Sigmoid colon (tissue), 7 donors: ENCODE measurements around the gene THAP4. TPM values are rescaled to one million over a fixed set of nuclear protein-coding genes. Genes with fewer than 3 reads are reported as not detected.

Experiments
- DNase-seq: peaks from one replicate; pipeline ENCODE4 v3.0.0-alpha.2; 2019
- H3K27ac ChIP-seq, 4 donors: fragments of 200-600 bp; sonication (generic); one replicate each; pipeline ENCODE4 v1.5.1; 2016 to 2019; ENCODE audit warnings: mild to moderate bottlenecking in 1 of 4
- H3K27me3 ChIP-seq, 3 donors: fragments of 200-600 bp; sonication (generic); one replicate each; pipeline ENCODE4 v1.5.1; 2019; ENCODE audit warnings: mild to moderate bottlenecking in 1 of 3
- H3K36me3 ChIP-seq, 4 donors: fragments of 200-600 bp; sonication (generic); one replicate each; pipeline ENCODE4 v1.5.1; 2016 to 2019
- H3K4me1 ChIP-seq, 4 donors: fragments of 200-600 bp; sonication (generic); one replicate each; pipeline ENCODE4 v1.5.1; 2017 to 2019
- H3K4me3 ChIP-seq, 4 donors: fragments of 200-600 bp; sonication (generic); one replicate each; pipeline ENCODE4 v1.5.1; 2017 to 2019; ENCODE audit warnings: mild to moderate bottlenecking in 2 of 4, moderate library complexity in 1 of 4
- H3K9me3 ChIP-seq, 4 donors: fragments of 200-600 bp in 3 of 4; sonication (generic) in 3 of 4; one replicate each; pipeline versions ENCODE4 v1.5.1 to v1.6.1; 2013 to 2019
- EP300 ChIP-seq, 4 donors: sonication (generic); formaldehyde crosslinking; IDR thresholded peaks; one replicate each; pipeline ENCODE4 v1.6.1; 2017; ENCODE audit warnings: antibody characterized with exemption in 4 of 4
- POLR2A ChIP-seq, 2 donors: fragments of 450-650 bp; IDR thresholded peaks; one replicate each; pipeline ENCODE4 v1.6.1; 2016; ENCODE audit warnings: antibody characterized with exemption in 2 of 2, mild to moderate bottlenecking in 2 of 2, moderate library complexity in 2 of 2
- POLR2AphosphoS5 ChIP-seq, 4 donors: sonication (generic); formaldehyde crosslinking; IDR thresholded peaks; one replicate each; pipeline ENCODE4 v1.6.1; 2017; ENCODE audit warnings: antibody characterized with exemption in 4 of 4
- WGBS, 2 donors: extraction: QIAGEN DNeasy Blood & Tissue Kit; methylation state at CpG; one replicate each; pipeline ENCODE4 v1.1.7; 2013; 5-methylcytosine and 5-hydroxymethylcytosine counted together
- intact Hi-C: fragments of 100-400 bp; cut with DNase I; formaldehyde crosslinking; loops from one replicate; pipeline ENCODE4 v1.15.1; 2023
- polyA plus RNA-seq, 3 donors: library from polyadenylated mRNA; stranded (reverse); fragments of 200-250 nt; gene quantifications; one replicate each; pipeline ENCODE4 v1.2.3, GENCODE V29; 2013
- total RNA-seq, 4 donors: library from RNA; depleted of rRNA; stranded (reverse); fragments of >200 nt; gene quantifications; one replicate each; pipeline ENCODE4 v1.1.0, GENCODE V29; 2016
- TF ChIP-seq, protein P1 (sequence below), 4 experiments: fragments of 450-650 bp in 3 of 4; fragments of 200-600 bp in 1 of 4; IDR thresholded peaks; one replicate each; pipeline ENCODE4 v1.5.1; 2016 to 2019; ENCODE audit warnings: antibody characterized with exemption in 4 of 4, mild to moderate bottlenecking in 3 of 4, moderate library complexity in 2 of 4
- donor health status: healthy with polysubstance abuse.
- donor health status: Bipolar disorder and iron deficiency.
- donor health status: healthy.

The THAP4 gene
- total and polyA plus RNA-seq, 7 donors, result 28.9 to 112 (median 44.7) TPM

DNA sequence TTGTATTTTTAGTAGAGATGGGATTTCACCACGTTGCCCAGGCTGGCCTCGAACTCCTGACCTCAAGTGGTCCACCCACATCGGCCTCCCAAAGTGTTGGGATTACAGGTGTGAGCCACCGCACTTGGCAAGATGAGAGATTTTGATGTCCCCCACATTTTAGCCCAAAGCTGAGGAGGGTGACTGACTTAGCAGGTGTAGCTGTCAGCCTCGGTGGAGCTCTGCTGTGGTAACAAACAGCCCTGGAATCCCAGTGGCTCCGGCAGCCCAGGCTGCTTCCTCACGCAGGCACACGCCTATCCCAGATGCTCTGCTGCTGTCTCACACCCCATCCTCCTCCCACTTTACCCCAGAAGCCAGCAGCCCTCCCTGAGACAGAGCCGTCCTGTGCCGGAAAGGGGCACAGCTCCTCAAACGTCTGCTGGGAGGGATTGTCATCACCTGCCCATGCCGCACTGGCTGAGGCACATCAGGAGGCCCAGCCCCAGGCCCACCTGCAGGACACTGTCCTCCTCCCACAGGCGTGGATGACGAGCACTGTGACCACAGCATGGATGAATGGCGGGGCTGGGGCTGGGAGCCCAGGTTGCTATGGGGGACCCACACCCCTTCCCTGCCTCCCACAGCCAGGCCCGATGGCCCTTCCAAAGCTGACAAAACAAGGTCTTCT is 89.0 kb downstream of the THAP4 start:
- Histone ChIP-seq H3K27ac (no peak overlapping the region), H3K9me3 (no peaks in the 10 kb centered on the region), H3K4me1 (peaks cover 0 to 30% (median 23%) of the 10 kb centered on the region in 4 donors), H3K27me3 (peaks cover 0 to 8% (median 0%) of the 10 kb centered on the region in 3 donors), H3K4me3 (no peak overlapping the region), H3K36me3 (no peaks in the 10 kb centered on the region)
- intact Hi-C loops, result loop anchor here (5.0 kb wide), 1 partner anchor 64 kb away; no protein-coding TSS in a partner anchor
- DNase-seq, result no peak
- 81 to 88% methylated on average over 16 of the region's 16 CpGs for WGBS, 2 donors
- TF ChIP-seq POLR2A (IDR thresholded peaks at IDR 0.05) (no peak), EP300 (IDR thresholded peaks at IDR 0.05) (no peak), POLR2AphosphoS5 (IDR thresholded peaks at IDR 0.05) (no peak)
- TF ChIP-seq, protein P1, sequence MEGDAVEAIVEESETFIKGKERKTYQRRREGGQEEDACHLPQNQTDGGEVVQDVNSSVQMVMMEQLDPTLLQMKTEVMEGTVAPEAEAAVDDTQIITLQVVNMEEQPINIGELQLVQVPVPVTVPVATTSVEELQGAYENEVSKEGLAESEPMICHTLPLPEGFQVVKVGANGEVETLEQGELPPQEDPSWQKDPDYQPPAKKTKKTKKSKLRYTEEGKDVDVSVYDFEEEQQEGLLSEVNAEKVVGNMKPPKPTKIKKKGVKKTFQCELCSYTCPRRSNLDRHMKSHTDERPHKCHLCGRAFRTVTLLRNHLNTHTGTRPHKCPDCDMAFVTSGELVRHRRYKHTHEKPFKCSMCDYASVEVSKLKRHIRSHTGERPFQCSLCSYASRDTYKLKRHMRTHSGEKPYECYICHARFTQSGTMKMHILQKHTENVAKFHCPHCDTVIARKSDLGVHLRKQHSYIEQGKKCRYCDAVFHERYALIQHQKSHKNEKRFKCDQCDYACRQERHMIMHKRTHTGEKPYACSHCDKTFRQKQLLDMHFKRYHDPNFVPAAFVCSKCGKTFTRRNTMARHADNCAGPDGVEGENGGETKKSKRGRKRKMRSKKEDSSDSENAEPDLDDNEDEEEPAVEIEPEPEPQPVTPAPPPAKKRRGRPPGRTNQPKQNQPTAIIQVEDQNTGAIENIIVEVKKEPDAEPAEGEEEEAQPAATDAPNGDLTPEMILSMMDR (IDR thresholded peaks at IDR 0.05), result no peak

DNA sequence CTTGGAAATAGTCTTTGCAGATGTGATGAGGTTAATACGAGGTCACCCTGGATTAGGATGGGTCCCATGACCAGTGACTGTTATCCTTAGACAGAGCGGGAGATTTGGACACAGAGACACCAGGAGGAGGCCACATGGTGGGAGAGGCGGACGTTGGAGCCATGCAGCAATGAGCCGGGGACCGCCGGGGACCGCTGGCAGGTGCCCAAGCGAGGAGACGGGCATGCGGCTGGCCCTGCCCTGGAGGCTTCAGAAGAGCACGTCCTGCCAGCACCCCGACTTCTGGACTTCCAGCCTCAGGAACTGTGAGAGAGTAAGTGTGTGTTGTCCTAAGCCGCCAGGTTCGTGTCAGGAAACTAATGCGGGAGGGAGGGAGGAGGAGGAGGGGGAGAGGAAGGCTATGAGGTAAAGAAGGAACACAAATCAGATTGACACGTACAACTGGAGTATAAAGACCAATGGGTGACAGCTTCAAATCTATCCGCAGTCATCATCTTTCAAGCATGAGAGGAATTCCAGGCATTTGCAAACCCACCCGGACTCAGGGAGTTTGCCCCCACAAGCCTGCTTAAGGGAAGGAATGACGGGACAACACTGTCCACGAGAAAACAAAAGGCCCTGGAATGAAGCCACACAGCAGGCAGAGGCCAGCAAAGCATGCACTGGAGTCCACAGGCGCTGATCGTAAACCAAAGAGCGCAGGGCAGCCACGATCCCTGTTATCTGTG is 90.0 kb downstream of the THAP4 start:
- Histone ChIP-seq H3K27ac (peak overlapping the region in 1 of 4 donors; percentile 41), H3K9me3 (no peaks in the 10 kb centered on the region), H3K27me3 (peaks cover 5 to 18% (median 9%) of the 10 kb centered on the region in 3 donors), H3K4me1 (peaks cover 0 to 31% (median 24%) of the 10 kb centered on the region in 4 donors), H3K36me3 (no peaks in the 10 kb centered on the region), H3K4me3 (no peak overlapping the region)
- DNase-seq, result no peak
- intact Hi-C loops, result loop anchor here (5.0 kb wide), 1 partner anchor 65 kb away; no protein-coding TSS in a partner anchor
- 37 to 41% methylated on average over 25 of the region's 25 CpGs for WGBS, 2 donors
- TF ChIP-seq POLR2AphosphoS5 (IDR thresholded peaks at IDR 0.05), result no peak
- no peak for TF ChIP-seq POLR2A (IDR thresholded peaks at IDR 0.05)
- no peak for TF ChIP-seq EP300 (IDR thresholded peaks at IDR 0.05)

DNA sequence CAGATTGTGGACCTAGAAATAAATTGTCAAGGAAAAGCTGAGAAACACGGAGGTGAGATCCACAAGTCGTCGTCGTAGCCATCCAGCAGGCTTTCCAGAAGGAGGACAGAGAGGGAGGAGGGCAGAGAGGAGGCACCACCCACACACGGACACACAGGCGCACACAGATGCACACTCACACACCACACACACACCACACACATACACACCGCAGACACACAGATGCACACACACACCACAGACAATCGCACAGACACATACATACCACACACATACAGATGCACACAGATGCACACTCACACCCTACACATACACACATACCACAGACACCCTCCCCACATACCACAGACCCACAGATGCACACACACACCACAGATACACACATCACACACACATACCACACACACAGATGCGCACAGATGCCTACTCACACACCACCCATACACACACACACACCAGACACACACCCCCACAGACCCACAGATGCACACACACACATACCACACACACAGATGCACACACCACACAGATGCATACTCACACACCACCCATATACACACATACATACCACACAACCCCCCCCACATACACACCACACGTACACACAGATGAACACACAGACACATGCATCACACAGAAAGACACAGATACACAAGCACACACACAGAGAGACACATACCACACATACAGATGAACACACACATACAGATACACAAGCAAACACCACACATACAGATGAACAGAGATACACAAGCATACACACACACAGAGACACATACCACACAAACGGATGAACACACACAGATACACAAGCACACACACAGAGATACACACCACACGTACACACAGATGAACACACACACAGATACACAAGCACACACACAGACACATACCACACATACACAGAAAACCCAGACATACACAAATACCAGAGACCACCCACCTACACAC is 91.2 kb downstream of the THAP4 start:
- Histone ChIP-seq H3K27me3 (peaks cover 15 to 29% (median 20%) of the 10 kb centered on the region in 3 donors), H3K36me3 (no peaks in the 10 kb centered on the region), H3K27ac (no peak overlapping the region), H3K4me3 (no peak overlapping the region), H3K9me3 (no peaks in the 10 kb centered on the region), H3K4me1 (peaks cover 0 to 35% (median 30%) of the 10 kb centered on the region in 4 donors)
- no peak for DNase-seq
- TF ChIP-seq, protein P1 (IDR thresholded peaks at IDR 0.05), result no peak
- TF ChIP-seq EP300 (IDR thresholded peaks at IDR 0.05) (no peak), POLR2A (IDR thresholded peaks at IDR 0.05) (no peak), POLR2AphosphoS5 (IDR thresholded peaks at IDR 0.05) (no peak)
- intact Hi-C loops, result loop anchor here (5.0 kb wide), 1 partner anchor 67 kb away; no protein-coding TSS in a partner anchor
- 72 to 77% methylated on average over 12 of the region's 12 CpGs for WGBS, 2 donors

DNA sequence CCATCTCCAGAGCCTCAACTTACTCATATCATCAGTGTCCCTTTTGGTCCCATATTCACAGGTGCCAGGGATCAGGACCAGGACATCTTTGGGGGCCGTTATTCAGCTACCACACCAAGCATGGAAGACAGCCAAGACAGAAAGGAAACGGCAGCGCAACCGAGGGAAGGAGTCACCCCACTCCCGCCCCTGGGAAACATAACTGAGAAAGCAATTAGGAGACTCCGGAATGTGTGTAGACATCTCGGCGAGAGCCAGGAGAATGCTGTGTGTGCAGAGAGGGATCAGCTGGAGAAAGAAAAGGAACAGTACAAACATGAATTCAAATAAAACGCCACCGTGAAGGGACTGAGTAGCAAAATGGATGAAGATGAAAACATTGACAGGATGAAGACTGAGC is 91.9 kb downstream of the THAP4 start:
- intact Hi-C loops, result loop anchor here (5.0 kb wide), 1 partner anchor 67 kb away; no protein-coding TSS in a partner anchor
- no peak for TF ChIP-seq EP300 (IDR thresholded peaks at IDR 0.05)
- 38 to 60% methylated on average over 10 of the region's 10 CpGs for WGBS, 2 donors
- Histone ChIP-seq H3K36me3 (no peaks in the 10 kb centered on the region), H3K27ac (no peak overlapping the region), H3K4me3 (no peak overlapping the region), H3K27me3 (peaks cover 16 to 36% (median 24%) of the 10 kb centered on the region in 3 donors), H3K4me1 (peaks cover 0 to 31% (median 28%) of the 10 kb centered on the region in 4 donors), H3K9me3 (no peaks in the 10 kb centered on the region)
- no peak for DNase-seq

DNA sequence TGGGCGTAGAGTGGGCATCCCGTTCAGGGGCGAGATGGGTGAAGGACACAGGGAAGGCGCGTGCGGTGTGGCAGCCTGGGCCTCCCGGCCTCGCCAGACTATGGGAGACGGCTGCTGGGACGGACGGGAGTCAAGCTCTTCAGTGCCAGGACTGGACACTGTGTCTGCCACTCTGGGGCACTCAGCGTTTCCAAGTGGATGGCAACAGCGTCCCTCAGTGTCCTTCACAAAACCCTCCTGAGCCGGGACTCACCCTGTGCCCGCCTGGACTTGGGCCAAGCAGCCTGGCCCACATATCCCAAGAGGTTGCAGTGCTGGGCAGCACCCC is 94.7 kb downstream of the THAP4 start:
- Histone ChIP-seq H3K27ac (no peak overlapping the region), H3K4me1 (peaks cover 0 to 27% (median 23%) of the 10 kb centered on the region in 4 donors), H3K27me3 (peaks cover 16 to 43% (median 24%) of the 10 kb centered on the region in 3 donors), H3K4me3 (no peak overlapping the region), H3K9me3 (no peaks in the 10 kb centered on the region), H3K36me3 (no peaks in the 10 kb centered on the region)
- DNase-seq, result no peak
- 61 to 77% methylated on average over 15 of the region's 15 CpGs for WGBS, 2 donors
- no peak for TF ChIP-seq POLR2AphosphoS5 (IDR thresholded peaks at IDR 0.05)
- TF ChIP-seq, protein P1 (IDR thresholded peaks at IDR 0.05), result no peak
- no peak for TF ChIP-seq POLR2A (IDR thresholded peaks at IDR 0.05)
- no peak for TF ChIP-seq EP300 (IDR thresholded peaks at IDR 0.05)
- intact Hi-C loops, result no loop called here
